SK-N-MC (cell line): ENCODE data around the gene RBM20.

Experiments
- EZH2 ChIP-seq: fragments of 200-600 bp; sonication (generic); IDR thresholded peaks from one replicate; pipeline ENCODE4 v1.6.1; 2017; ENCODE audit warnings: antibody characterized with exemption
- POLR2AphosphoS5 ChIP-seq: IDR thresholded peaks from 2 replicates; pipeline ENCODE4 v1.6.1; 2012; ENCODE audit warnings: mild to moderate bottlenecking, low read depth, low read length, borderline replicate concordance

DNA sequence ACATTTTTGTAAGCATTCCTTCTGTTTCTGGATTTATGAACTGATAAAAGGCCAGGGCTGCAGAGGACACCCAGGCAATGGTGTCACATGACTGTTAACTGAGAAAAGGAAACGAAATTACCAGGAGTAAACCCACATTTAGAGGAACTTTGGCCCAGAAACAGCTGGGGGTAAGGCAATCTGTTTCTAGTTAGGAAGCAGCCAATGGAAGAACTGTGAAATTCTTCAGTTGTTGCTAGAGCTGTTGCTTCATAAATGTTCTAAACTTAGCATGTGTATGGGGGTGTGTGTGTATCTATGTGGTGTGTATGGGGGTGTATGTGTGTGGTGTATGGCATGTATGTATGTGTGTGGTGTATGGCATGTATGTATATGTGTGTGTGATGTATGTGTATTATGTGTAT lies 215.8 kb downstream of the RBM20 start:
- TF ChIP-seq EZH2 (no peak), POLR2AphosphoS5 (no peak)
